IPS-15b (cell line): Measurements from ENCODE around the gene DEPP1.

ENCODE experiments used
- H3K27me3 ChIP-seq: one replicate; pipeline ENCODE4 v1.6.1; 2013; ENCODE audit warnings: low read length; ENCODE audit not compliant: control insufficient read depth, insufficient read depth
- H3K36me3 ChIP-seq: one replicate; pipeline ENCODE4 v1.6.1; 2013; ENCODE audit warnings: low read length; ENCODE audit not compliant: control insufficient read depth, insufficient read depth
- H3K4me1 ChIP-seq: one replicate; pipeline ENCODE4 v1.6.1; 2013; ENCODE audit warnings: mild to moderate bottlenecking, low read length; ENCODE audit not compliant: control insufficient read depth, insufficient read depth
- H3K4me3 ChIP-seq: one replicate; pipeline ENCODE4 v1.5.1; 2013; ENCODE audit warnings: low read depth, low read length
- H3K9ac ChIP-seq: one replicate; pipeline ENCODE4 v1.6.1; 2013; ENCODE audit warnings: low read depth, mild to moderate bottlenecking, low read length
- H3K9me3 ChIP-seq: one replicate; pipeline ENCODE4 v1.6.1; 2013; ENCODE audit warnings: mild to moderate bottlenecking, low read length; ENCODE audit not compliant: control insufficient read depth, insufficient read depth

Gene DEPP1

GRCh38 chr10:44991571-44991970, 13.0 kb upstream of the DEPP1 start:
- no peak overlapping the region for H3K4me3 ChIP-seq
- no peak overlapping the region for H3K9ac ChIP-seq
- H3K27me3 ChIP-seq, result no peaks in the 10 kb centered on the region
- no peaks in the 10 kb centered on the region for H3K9me3 ChIP-seq
- H3K4me1 ChIP-seq, result peaks cover 31% of the 10 kb centered on the region
- no peaks in the 10 kb centered on the region for H3K36me3 ChIP-seq

- Histone ChIP-seq H3K27me3 (no peaks in the 10 kb centered on the region), H3K4me1 (peaks cover 37% of the 10 kb centered on the region), H3K36me3 (no peaks in the 10 kb centered on the region), H3K9ac (no peak overlapping the region), H3K9me3 (no peaks in the 10 kb centered on the region), H3K4me3 (no peak overlapping the region)
Observed at GRCh38 chr10:44990965-44991364, 12.4 kb upstream of the DEPP1 start.

- Histone ChIP-seq H3K4me3 (no peak overlapping the region), H3K4me1 (peaks cover 43% of the 10 kb centered on the region), H3K9me3 (no peaks in the 10 kb centered on the region), H3K27me3 (no peaks in the 10 kb centered on the region), H3K9ac (no peak overlapping the region), H3K36me3 (no peaks in the 10 kb centered on the region)
Observed at GRCh38 chr10:44990302-44990655, 11.7 kb upstream of the DEPP1 start.

- no peaks in the 10 kb centered on the region for H3K27me3 ChIP-seq
- H3K36me3 ChIP-seq, result no peaks in the 10 kb centered on the region
- no peak overlapping the region for H3K9ac ChIP-seq
- H3K9me3 ChIP-seq, result no peaks in the 10 kb centered on the region
- H3K4me3 ChIP-seq, result no peak overlapping the region
- peaks cover 44% of the 10 kb centered on the region for H3K4me1 ChIP-seq
Observed at GRCh38 chr10:44989597-44990301, 11.1 kb upstream of the DEPP1 start.

- Histone ChIP-seq H3K4me1 (peaks cover 42% of the 10 kb centered on the region), H3K9ac (no peak overlapping the region), H3K9me3 (no peaks in the 10 kb centered on the region), H3K27me3 (no peaks in the 10 kb centered on the region), H3K4me3 (no peak overlapping the region), H3K36me3 (no peaks in the 10 kb centered on the region)
Observed at GRCh38 chr10:44988957-44989585, 10.5 kb upstream of the DEPP1 start.

- Histone ChIP-seq H3K4me3 (no peak overlapping the region), H3K27me3 (no peaks in the 10 kb centered on the region), H3K9me3 (no peaks in the 10 kb centered on the region), H3K9ac (no peak overlapping the region), H3K4me1 (peaks cover 42% of the 10 kb centered on the region), H3K36me3 (no peaks in the 10 kb centered on the region)
Observed at GRCh38 chr10:44986670-44987069, 8.1 kb upstream of the DEPP1 start.

GRCh38 chr10:44986179-44986578, 7.6 kb upstream of the DEPP1 start:
- Histone ChIP-seq H3K36me3 (no peaks in the 10 kb centered on the region), H3K9me3 (no peaks in the 10 kb centered on the region), H3K27me3 (no peaks in the 10 kb centered on the region), H3K9ac (no peak overlapping the region), H3K4me1 (peaks cover 38% of the 10 kb centered on the region), H3K4me3 (no peak overlapping the region)

GRCh38 chr10:44985175-44985681, 6.6 kb upstream of the DEPP1 start:
- Histone ChIP-seq H3K4me3 (no peak overlapping the region), H3K4me1 (peaks cover 37% of the 10 kb centered on the region), H3K27me3 (no peaks in the 10 kb centered on the region), H3K9me3 (no peaks in the 10 kb centered on the region), H3K36me3 (no peaks in the 10 kb centered on the region), H3K9ac (no peak overlapping the region)

GRCh38 chr10:44984671-44985101, 6.1 kb upstream of the DEPP1 start:
- Histone ChIP-seq H3K9me3 (no peaks in the 10 kb centered on the region), H3K4me1 (peaks cover 38% of the 10 kb centered on the region), H3K27me3 (no peaks in the 10 kb centered on the region), H3K4me3 (no peak overlapping the region), H3K36me3 (no peaks in the 10 kb centered on the region), H3K9ac (no peak overlapping the region)

GRCh38 chr10:44983895-44984278, 5.3 kb upstream of the DEPP1 start:
- no peaks in the 10 kb centered on the region for H3K36me3 ChIP-seq
- H3K9ac ChIP-seq, result no peak overlapping the region
- H3K4me1 ChIP-seq, result peaks cover 38% of the 10 kb centered on the region

GRCh38 chr10:44983066-44983894, 4.7 kb upstream of the DEPP1 start:
- H3K9me3 ChIP-seq, result no peaks in the 10 kb centered on the region
- H3K9ac ChIP-seq, result no peak overlapping the region
- no peaks in the 10 kb centered on the region for H3K27me3 ChIP-seq
- H3K4me1 ChIP-seq, result peaks cover 41% of the 10 kb centered on the region
- H3K36me3 ChIP-seq, result no peaks in the 10 kb centered on the region
- H3K4me3 ChIP-seq, result no peak overlapping the region

More at GRCh38 chr10:44983895-44984278, 5.3 kb upstream of the DEPP1 start:
- Histone ChIP-seq H3K27me3 (no peaks in the 10 kb centered on the region), H3K4me3 (no peak overlapping the region), H3K9me3 (no peaks in the 10 kb centered on the region)
